ENCODE data around the gene CUTA. TPM values are rescaled to one million over a fixed set of nuclear protein-coding genes. Genes with fewer than 3 reads are reported as not detected.

The CUTA gene
- total RNA-seq, 1 donor from 2014 or later = 319 TPM

DNA sequence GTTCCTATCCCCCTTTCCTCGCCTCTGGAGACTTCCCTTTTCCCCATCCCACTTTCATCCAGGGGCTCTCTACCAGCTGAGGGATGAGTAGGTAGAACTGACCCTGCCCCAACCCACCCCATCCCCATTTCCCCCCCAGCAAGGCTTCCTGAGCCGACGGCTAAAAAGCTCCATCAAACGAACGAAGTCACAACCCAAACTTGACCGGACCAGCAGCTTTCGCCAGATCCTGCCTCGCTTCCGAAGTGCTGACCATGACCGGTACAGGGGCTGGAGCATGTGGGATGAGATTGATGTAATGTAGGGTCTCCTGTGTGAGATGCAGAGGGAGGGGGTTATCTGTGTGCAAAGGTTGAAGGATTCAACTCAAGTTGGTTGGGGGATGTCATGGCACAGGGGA, 14.6 kb upstream of the CUTA start:
- Mint-ChIP-seq H3K9me3 (no peaks in the 10 kb centered on the region), H3K4me1 (peaks cover 56% of the 10 kb centered on the region), H3K36me3 (ENCODE audit: low read depth) (peaks cover 7% of the 10 kb centered on the region), H3K27me3 (ENCODE audit: low read depth) (no peaks in the 10 kb centered on the region), H3K4me3 (peak overlapping the region; percentile 95), H3K27ac (ENCODE audit: unreplicated experiment) (no peak overlapping the region)
- DNase-seq (ENCODE audit: low read depth, low spot score) = no peak
- TF ChIP-seq, protein P1, sequence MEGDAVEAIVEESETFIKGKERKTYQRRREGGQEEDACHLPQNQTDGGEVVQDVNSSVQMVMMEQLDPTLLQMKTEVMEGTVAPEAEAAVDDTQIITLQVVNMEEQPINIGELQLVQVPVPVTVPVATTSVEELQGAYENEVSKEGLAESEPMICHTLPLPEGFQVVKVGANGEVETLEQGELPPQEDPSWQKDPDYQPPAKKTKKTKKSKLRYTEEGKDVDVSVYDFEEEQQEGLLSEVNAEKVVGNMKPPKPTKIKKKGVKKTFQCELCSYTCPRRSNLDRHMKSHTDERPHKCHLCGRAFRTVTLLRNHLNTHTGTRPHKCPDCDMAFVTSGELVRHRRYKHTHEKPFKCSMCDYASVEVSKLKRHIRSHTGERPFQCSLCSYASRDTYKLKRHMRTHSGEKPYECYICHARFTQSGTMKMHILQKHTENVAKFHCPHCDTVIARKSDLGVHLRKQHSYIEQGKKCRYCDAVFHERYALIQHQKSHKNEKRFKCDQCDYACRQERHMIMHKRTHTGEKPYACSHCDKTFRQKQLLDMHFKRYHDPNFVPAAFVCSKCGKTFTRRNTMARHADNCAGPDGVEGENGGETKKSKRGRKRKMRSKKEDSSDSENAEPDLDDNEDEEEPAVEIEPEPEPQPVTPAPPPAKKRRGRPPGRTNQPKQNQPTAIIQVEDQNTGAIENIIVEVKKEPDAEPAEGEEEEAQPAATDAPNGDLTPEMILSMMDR (conservative IDR thresholded peaks at IDR 0.05) = no peak

DNA sequence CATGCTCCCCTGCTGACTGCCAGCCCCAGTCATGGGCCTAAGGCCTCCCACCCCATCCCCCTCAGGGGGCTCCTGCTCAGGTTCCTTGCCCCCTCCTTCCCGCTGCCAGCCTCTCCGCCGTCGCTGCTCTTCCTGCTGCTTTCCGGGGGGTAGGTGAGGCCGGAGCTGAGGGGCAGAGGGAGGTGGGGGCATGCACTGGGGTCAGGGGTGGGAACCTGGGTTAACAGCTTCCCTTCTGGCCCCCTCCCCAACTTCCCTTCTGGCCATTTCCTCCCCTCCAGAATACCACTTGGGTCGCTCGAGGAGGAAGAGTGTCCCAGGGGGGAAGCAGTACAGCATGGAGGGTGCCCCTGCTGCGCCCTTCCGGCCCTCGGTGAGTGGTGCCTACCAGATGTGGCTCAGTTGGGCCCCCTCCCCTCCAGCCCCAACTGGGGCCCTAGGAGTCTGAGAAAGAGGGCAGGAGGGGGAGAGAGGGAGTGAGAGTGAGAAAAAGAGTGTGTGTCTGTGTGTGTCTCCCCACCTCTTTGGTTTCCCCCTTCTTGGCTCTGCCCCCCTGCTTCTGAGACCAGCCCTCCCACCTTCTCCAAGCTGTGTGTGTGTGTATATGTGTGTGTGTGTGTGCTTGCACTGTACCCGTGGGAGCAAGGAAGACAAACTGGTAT, 14.1 kb upstream of the CUTA start:
- H3K4me3 Mint-ChIP-seq = peak overlapping the region; percentile 95
- H3K27ac Mint-ChIP-seq (ENCODE audit: unreplicated experiment) = peak overlapping the region; percentile 62
- peaks cover 5% of the 10 kb centered on the region for H3K36me3 Mint-ChIP-seq (ENCODE audit: low read depth)
- no peak for DNase-seq (ENCODE audit: low read depth, low spot score)
- TF ChIP-seq, protein P1 (conservative IDR thresholded peaks at IDR 0.05) = no peak
- no peaks in the 10 kb centered on the region for H3K9me3 Mint-ChIP-seq
- no peaks in the 10 kb centered on the region for H3K27me3 Mint-ChIP-seq (ENCODE audit: low read depth)
- H3K4me1 Mint-ChIP-seq = peaks cover 61% of the 10 kb centered on the region

DNA sequence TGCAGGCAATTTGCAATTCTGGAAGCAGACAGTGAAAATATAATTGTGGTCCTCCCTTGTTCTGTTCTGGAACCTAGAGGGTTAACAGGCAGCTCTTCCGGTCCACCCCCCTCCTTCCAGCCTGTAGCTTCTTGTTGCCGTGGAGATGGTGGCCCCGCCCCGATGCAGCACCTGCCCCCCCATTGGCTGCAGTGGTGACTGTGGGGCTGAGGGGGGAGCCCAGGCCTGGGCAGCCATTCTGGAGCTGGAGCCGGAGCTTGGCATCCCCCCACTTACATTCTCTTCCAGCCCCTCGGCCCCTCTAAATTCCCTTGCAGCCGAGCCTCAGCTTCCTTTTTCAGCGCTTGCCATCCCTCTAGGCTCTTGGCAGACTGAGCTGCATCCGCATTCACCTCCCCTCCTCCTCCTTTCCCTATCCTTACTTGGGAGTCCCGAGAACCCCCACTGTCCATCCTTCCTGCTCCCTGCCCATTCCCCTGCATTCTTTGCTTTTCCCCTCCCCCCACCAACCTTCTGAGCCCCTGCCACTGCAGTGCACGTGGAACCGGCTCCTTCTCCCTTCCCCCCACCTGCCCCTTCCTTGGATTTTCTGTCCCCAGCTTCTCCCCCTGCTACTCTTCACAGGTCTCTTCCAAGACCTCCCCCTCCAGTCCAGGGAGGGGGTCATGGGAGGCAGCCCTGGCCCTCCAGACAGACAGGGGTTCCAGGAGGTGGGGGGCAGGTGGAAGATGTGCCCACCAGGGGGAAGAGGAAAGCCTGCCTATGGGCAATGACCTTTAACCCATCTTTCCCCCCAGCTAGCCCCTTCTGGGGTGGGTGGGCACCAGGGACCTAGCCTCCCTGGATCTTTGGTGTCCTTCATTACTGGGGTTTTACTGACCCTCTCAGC, 13.3 kb upstream of the CUTA start:
- H3K4me3 Mint-ChIP-seq = peak overlapping the region; percentile 95
- peaks cover 69% of the 10 kb centered on the region for H3K4me1 Mint-ChIP-seq
- no peaks in the 10 kb centered on the region for H3K9me3 Mint-ChIP-seq
- H3K36me3 Mint-ChIP-seq (ENCODE audit: low read depth) = peaks cover 5% of the 10 kb centered on the region
- no peaks in the 10 kb centered on the region for H3K27me3 Mint-ChIP-seq (ENCODE audit: low read depth)
- peak; percentile 70 for DNase-seq (ENCODE audit: low read depth, low spot score)
- peak overlapping the region; percentile 83 for H3K27ac Mint-ChIP-seq (ENCODE audit: unreplicated experiment)
- TF ChIP-seq, protein P1 (conservative IDR thresholded peaks at IDR 0.05) = no peak

DNA sequence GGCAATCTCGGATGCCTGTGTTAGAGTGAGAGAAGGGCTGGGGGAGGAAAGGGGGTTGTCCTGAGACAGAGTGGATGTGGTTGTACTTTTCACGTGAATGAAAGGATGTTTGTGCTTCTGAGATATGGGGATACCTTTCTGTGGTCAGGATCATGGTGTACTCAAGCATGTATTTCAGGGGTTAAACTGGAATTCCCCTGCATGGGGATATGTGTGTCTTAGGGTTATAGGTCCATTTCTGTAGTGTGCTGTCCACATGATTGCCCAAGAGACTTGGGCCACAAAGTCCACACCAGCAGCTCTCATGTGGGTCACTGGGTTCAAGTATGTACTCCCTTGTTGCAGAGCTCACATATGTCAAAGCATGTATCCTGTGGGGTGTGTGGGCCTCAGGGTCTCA, 12.4 kb upstream of the CUTA start:
- H3K27me3 Mint-ChIP-seq (ENCODE audit: low read depth) = no peaks in the 10 kb centered on the region
- H3K4me1 Mint-ChIP-seq = peaks cover 77% of the 10 kb centered on the region
- H3K27ac Mint-ChIP-seq (ENCODE audit: unreplicated experiment) = no peak overlapping the region
- TF ChIP-seq, protein P1 (conservative IDR thresholded peaks at IDR 0.05) = no peak
- H3K36me3 Mint-ChIP-seq (ENCODE audit: low read depth) = peaks cover 5% of the 10 kb centered on the region
- no peak for DNase-seq (ENCODE audit: low read depth, low spot score)
- H3K4me3 Mint-ChIP-seq = peak overlapping the region; percentile 95
- H3K9me3 Mint-ChIP-seq = no peaks in the 10 kb centered on the region

DNA sequence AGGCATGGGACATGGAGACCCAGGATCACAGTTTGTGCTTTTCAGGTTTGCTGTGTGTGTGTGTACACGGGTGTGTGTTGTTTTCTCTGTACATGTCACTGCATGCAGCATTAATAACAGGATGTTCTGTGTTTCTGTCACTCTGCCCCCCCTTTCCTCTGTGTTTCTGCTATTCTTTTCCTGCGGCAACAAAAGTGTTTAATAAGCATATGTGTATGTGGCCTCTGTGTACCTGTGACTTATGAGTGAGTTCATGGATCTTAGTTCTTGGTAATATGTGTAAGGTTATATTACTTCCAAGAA, 11.8 kb upstream of the CUTA start:
- H3K4me1 Mint-ChIP-seq = peaks cover 84% of the 10 kb centered on the region
- no peaks in the 10 kb centered on the region for H3K27me3 Mint-ChIP-seq (ENCODE audit: low read depth)
- no peak overlapping the region for H3K27ac Mint-ChIP-seq (ENCODE audit: unreplicated experiment)

More for the DNA sequence above, 11.8 kb upstream of the CUTA start:
- H3K36me3 Mint-ChIP-seq (ENCODE audit: low read depth) = peaks cover 5% of the 10 kb centered on the region
- H3K9me3 Mint-ChIP-seq = no peaks in the 10 kb centered on the region
- DNase-seq (ENCODE audit: low read depth, low spot score) = no peak
- TF ChIP-seq, protein P1 (conservative IDR thresholded peaks at IDR 0.05) = no peak
- peak overlapping the region; percentile 95 for H3K4me3 Mint-ChIP-seq

Data from neural crest cell (in vitro differentiated cells).